ENCODE data around the gene TACR1.

DNA sequence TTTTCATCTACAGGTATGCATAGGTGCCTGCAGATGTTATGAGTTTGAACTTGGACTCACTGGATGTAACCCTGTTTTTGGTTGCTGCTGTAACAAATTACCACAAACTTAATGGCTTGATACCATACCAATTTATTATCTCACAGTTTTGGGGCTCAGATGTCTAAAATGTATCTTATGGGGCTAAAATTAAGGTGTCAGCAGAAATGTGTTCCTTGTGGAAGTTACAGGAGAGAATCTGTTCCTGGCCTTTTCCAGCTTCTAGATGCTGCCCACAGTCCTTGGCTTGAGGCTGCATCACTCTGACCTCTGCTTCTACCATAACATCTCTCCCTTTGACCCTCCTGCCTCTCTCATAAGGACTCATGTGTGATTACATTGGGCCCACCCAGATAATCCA is 193.3 kb downstream of the TACR1 start:
- TF ChIP-seq POLR2A (IDR thresholded peaks at IDR 0.05; ENCODE audit: low read depth, low read length) (no peak), TAF1 (IDR thresholded peaks at IDR 0.05; ENCODE audit: low read depth, low read length) (no peak), POLR2AphosphoS5 (IDR thresholded peaks at IDR 0.05; ENCODE audit: low read depth, low read length) (no peak)
